HG03432 (cell line): ENCODE results near the gene SSH3.
A peak's percentile ranks its signal among the peaks of the same experiment; 100 is the strongest.
"Not testable (repeated sequence)": the region's sequence is repeated elsewhere in the genome, so short reads cannot be mapped to it uniquely, and the experiment has no call there.

ENCODE experiments used
- ATAC-seq: cut with Tn5 transposase; IDR thresholded peaks from one replicate; pipeline ENCODE4 v1.9.1; 2021; ENCODE audit warnings: mild to moderate bottlenecking, moderate library complexity; ENCODE audit not compliant: unreplicated experiment

SSH3 gene

GRCh38 chr11:67308031-67308866, 4.9 kb downstream of the SSH3 start:
- ATAC-seq, result no peak

DNA sequence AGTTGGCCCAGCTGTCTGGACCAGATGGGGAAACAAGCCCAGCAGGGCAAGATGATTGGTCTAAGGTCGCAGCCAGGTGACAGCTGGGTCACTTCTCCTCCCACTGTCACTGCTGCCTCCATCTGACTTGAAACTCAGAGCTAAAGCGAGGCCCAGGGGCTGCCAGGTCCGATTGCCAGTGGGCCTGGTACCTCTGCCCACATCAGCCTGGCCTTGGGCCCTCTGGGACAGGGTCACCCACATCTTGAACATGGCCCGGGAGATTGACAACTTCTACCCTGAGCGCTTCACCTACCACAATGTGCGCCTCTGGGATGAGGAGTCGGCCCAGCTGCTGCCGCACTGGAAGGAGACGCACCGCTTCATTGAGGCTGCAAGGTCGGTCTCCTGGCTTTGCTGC, 5.8 kb downstream of the SSH3 start:
- no peak for ATAC-seq

- no peak for ATAC-seq
Observed at GRCh38 chr11:67309661-67310061, 6.3 kb downstream of the SSH3 start.

- no peak for ATAC-seq
Observed at GRCh38 chr11:67310246-67311050, 7.1 kb downstream of the SSH3 start.

DNA sequence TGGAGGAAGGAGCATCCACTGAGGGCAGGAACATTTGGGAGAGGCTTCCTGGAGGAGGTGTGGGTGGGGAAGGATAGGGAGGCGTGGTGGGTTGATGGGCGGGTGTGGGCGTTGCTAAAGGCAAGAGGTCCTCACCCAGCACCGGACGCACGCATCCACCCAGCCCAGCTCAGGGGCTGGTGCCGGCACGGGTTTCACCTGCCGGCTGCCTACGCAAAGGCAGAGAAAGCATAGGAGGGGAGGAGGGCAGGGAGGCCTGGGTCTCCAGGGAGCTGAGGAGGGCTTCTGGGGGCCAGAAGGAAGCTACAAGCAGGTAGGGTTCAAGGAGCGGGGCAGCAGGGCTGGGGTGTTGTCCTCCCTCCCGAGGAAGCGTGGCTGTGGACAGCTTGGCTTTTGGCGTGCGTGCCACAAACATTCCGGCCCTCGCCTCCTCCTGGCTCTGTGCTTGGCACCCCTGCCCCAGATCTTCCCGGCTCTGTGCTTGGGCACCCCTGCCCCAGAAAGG, 7.8 kb downstream of the SSH3 start:
- ATAC-seq, result no peak

GRCh38 chr11:67311556-67312082, 8.3 kb downstream of the SSH3 start:
- ATAC-seq, result no peak

DNA sequence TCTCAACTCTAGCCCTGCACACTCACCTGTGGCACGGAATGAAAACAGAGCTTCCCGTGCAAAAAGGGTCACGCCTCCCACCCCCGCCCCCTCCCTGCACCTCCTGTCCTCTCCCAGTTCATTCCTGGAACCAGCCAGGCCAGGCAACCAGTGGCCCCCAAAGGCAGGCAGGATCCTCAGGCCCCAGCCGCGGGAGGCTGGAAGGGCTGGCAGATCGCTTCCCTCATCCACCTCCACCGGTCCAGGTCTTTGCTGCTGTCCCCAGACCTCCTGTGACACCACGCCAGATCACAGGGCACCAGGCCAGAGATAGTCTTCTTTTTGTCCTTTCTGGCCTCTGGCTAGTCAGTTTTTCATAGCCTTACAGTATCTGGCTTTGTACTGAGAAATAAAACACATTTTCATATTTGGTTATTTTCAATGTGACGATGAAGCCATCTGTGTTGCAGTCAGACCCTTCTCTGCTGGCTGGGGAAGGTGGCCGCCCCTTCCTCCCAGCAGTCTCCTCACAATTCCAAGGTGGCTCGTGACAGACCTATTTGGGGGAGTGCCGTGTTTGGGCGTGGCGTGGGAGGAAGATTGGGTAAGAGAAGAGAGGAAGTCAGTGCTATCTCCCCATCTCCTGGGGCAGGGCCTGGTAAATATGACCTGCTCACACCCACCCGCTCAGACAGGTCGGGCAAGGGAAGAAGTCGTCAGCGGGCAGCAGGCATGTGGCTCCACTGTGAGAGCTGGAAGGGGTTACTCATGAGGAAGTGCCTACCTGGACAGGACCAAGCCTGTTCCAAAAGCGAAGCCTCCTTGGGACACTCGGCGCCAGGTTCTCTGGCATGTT, 9.1 kb downstream of the SSH3 start:
- ATAC-seq, result no peak

DNA sequence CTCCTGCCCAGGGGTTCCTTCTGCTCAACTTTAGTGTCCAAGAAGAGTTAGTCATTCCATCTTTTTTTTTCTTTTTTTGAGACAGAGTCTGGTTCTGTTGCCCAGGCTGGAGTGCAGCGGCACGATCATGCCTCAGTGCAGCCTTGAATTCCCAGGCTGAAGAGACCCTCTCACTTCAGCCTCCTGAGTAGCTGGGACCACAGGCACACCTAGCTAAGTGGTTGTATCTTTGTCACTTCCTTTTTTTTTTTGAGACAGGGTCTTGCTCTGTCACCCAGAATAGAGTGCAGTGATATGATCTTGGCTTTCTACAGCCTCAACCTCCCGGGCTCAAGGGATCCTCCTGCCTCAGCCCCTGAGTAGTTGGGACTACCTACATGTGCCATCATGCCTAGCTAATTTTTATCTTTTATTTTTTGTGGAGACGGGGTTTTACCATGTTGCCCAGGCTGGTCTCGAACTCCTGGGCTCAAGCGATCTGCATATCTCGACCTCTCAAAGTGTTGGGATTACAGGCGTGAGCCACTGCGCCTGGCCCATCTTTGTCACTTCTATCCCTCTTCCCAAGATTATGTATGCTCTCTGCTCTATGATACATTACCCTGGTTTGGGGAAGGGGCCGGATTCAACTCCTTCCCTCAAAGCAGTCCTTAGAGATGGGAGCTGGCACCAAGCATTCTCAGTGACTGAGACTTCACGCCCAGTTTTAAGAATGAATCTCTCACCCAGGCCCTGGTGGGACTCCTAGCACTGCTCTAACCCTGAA, 10.0 kb downstream of the SSH3 start:
- ATAC-seq, result no peak

GRCh38 chr11:67314218-67314617, 10.9 kb downstream of the SSH3 start:
- ATAC-seq, result no peak

GRCh38 chr11:67315325-67315909, 12.1 kb downstream of the SSH3 start:
- no peak for ATAC-seq

GRCh38 chr11:67316882-67317204, 13.5 kb downstream of the SSH3 start:
- no peak for ATAC-seq

GRCh38 chr11:67317205-67317887, 14.0 kb downstream of the SSH3 start:
- ATAC-seq, result peak; percentile 73

- ATAC-seq, result peak; percentile 20
Observed at GRCh38 chr11:67317888-67318555, 14.7 kb downstream of the SSH3 start.

DNA sequence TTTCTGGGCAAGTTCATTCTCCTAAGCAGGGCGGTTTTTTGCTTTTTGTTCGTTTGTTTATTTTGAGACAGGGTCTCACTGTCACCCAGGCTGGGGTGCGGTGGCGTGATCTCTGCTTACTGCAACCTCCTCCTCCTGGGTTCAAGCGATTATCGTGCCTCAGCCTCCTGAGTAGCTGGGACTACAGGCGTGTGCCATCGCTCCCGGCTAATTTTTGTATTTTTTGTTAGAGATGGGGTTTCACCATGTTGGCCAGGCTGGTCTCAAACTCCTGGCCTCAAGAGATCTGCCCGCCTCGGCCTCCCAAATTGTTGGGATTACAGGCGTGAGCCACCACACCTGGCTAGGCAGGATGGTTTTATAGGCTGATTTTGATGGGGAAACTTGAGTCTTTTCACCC, 15.5 kb downstream of the SSH3 start:
- ATAC-seq, result not testable (repeated sequence)

DNA sequence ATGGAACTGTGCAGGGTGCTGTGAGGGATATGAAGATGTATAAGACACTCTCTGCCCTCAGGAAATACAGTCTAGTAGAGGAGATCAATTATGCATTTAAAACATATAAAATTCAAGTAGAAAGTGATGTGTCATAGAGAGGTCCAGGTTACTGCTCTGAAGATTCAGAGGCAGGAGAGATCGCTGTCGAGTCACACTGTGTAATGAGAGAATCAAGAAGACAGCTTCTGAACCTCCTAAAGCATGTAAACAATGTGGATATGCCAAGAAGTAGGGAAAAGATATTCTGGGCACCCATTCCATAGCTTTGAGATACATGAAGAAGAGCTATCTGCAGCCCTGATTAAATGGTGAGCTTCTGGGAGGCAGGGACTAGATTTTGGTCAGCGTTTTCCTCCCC, 16.7 kb downstream of the SSH3 start:
- no peak for ATAC-seq

- no peak for ATAC-seq
Observed at GRCh38 chr11:67320691-67321090, 17.4 kb downstream of the SSH3 start.

DNA sequence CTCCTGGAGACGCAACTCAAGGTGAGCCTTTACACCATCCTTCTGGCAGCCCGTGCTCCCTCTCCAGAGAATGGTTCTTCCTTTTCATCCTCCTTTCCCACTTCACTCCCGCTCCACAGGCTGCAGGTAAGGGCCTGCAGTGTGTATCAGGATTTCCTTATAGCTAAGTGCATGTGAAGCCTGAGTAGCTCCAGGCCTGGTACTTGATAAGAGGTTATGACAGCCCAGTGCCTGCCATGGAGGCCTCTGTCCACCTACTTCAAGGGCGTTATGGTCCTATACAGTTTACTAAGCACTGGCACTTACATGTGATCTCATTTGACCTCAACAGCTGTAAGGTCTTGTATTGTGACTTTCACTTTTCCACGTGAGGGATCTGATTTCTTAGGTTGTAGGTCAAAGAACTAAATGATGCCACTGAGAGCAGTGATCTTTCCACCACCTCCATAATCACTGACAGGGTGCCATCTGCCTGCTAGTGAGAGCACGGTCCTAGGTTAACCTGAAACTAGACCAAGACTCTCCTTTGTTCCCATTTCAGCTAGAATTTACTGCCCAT, 18.1 kb downstream of the SSH3 start:
- no peak for ATAC-seq

- ATAC-seq, result no peak
Observed at GRCh38 chr11:67322049-67322448, 18.7 kb downstream of the SSH3 start.
